Stimulated activated CD4-positive, alpha-beta T cell treated with anti-CD3 and anti-CD28 coated beads, Interleukin-2, amount 100 ng/mL, for 24 hours (primary cell): Measurements from ENCODE around the gene ZSCAN26.

ENCODE experiments used
- DNase-seq, 2 donors: peaks; one replicate each; pipeline ENCODE4 v3.0.0-alpha.2; 2020

Gene ZSCAN26

DNA sequence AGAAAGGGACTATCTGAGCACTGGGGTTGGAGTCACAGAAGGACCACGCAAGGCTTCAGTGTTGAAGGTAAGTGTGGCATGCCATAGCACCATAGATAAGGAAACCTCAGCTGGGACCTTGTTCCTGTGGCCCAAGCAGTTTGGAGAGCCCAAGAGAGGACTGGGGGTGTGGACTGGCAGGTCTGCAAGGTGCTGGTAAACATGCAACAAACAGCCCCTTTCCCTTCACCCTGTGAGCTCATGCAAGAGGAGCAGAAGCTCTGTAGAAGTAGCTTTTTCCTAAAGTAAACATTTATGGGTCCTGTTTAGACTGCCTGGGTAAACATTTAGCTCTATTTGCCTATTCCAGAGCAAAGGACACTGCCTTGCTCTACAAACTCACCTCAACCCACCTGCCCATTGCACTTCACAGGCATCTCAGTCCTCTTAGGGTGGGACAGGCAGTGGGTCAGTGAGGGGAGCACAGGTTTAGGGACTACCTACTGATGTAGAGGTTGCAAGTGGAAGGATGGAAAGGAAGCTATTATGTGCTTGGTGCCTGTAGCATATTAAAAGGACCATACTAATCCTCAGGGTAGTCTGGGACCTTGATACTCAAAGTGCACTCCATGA lies 57.0 kb downstream of the ZSCAN26 start:
- no peak for DNase-seq

- DNase-seq: no peak
Observed at GRCh38 chr6:28326371-28326948, 59.5 kb downstream of the ZSCAN26 start.
